ENCODE results near the gene HDDC3. TPM values are rescaled to one million over a fixed set of nuclear protein-coding genes. Genes with fewer than 3 reads are reported as not detected.

Gene HDDC3
- polyA plus RNA-seq, 1 of the 3 experiments (the other 2 are of a cell fraction) = 25.8 TPM

GRCh38 chr15:90889736-90890456 lies 42.5 kb downstream of the HDDC3 start:
- DNase-seq = no peak
- Histone ChIP-seq H4K20me1 (ENCODE audit: insufficient read depth) (no peaks in the 10 kb centered on the region), H3F3A (replicated peaks; ENCODE audit: insufficient read depth) (peaks cover 3% of the 10 kb centered on the region), H3K9ac (no peak overlapping the region), H3K79me2 (ENCODE audit: insufficient read depth) (no peaks in the 10 kb centered on the region), H3K27ac (ENCODE audit: low read depth in 2 of 2, low read length in 1 of 2) (no peak overlapping the region), H3K9me2 (no peaks in the 10 kb centered on the region), H2AFZ (ENCODE audit: low read depth) (no peak overlapping the region), H3K9me3 (no peaks in the 10 kb centered on the region), H3K4me1 (ENCODE audit: control insufficient read depth in 1 of 2, insufficient read depth in 2 of 2, low read depth in 1 of 2, low read length in 1 of 2) (no peaks in the 10 kb centered on the region), H3K27me3 (ENCODE audit: insufficient read depth) (no peaks in the 10 kb centered on the region), H3K4me3 (ENCODE audit: low read depth in 2 of 2, low read length in 1 of 2) (no peak overlapping the region), H3K4me2 (no peak overlapping the region), H3K36me3 (replicated peaks in 1 of 2; ENCODE audit: control insufficient read depth in 1 of 2, insufficient read depth in 2 of 2, low read length in 1 of 2) (no peaks in the 10 kb centered on the region)
- 91% methylated on average over 22 of the region's 31 CpGs for WGBS (ENCODE audit: low lambda C conversion rate)
- TF ChIP-seq FOXJ3 (CRISPR knock-in tag; IDR thresholded peaks at IDR 0.05) (no peak), MXI1 (IDR thresholded peaks at IDR 0.05; ENCODE audit: low read depth, low read length) (no peak), NRF1 (IDR thresholded peaks at IDR 0.05; ENCODE audit: low read depth, low read length) (no peak), RFX5 (IDR thresholded peaks at IDR 0.05; ENCODE audit: low read length) (no peak), FOXM1 (IDR thresholded peaks at IDR 0.05; ENCODE audit: low read depth) (no peak), GABPA (IDR thresholded peaks at IDR 0.05; ENCODE audit: low read depth) (no peak), EP300 (IDR thresholded peaks at IDR 0.05; ENCODE audit: borderline replicate concordance in 1 of 2, low read depth in 1 of 2, low read length in 1 of 2) (no peak), NFIC (IDR thresholded peaks at IDR 0.05; ENCODE audit: borderline replicate concordance) (no peak), RAD21 (IDR thresholded peaks at IDR 0.05; ENCODE audit: low read length) (no peak), REST (IDR thresholded peaks at IDR 0.05; ENCODE audit: low read depth, low read length) (no peak)
- ChIA-PET POLR2A (no interaction called here), CTCF (interaction anchor here (0.9 to 2.1 kb wide), 4 partner anchors 160 to 242 kb away, joined by 3 to 8 read pairs (median 5); no protein-coding TSS in a partner anchor)

- Histone ChIP-seq H3K27me3 (ENCODE audit: insufficient read depth) (no peaks in the 10 kb centered on the region), H3F3A (replicated peaks; ENCODE audit: insufficient read depth) (peaks cover 3% of the 10 kb centered on the region), H3K4me1 (ENCODE audit: control insufficient read depth in 1 of 2, insufficient read depth in 2 of 2, low read depth in 1 of 2, low read length in 1 of 2) (no peaks in the 10 kb centered on the region; a peak in 1 of 4 replicates), H3K9ac (no peak overlapping the region), H3K4me2 (no peak overlapping the region), H3K4me3 (ENCODE audit: low read depth in 2 of 2, low read length in 1 of 2) (no peak overlapping the region), H3K79me2 (ENCODE audit: insufficient read depth) (no peaks in the 10 kb centered on the region), H4K20me1 (ENCODE audit: insufficient read depth) (no peaks in the 10 kb centered on the region), H3K9me2 (no peaks in the 10 kb centered on the region), H2AFZ (ENCODE audit: low read depth) (no peak overlapping the region), H3K36me3 (replicated peaks in 1 of 2; ENCODE audit: control insufficient read depth in 1 of 2, insufficient read depth in 2 of 2, low read length in 1 of 2) (no peaks in the 10 kb centered on the region), H3K9me3 (no peaks in the 10 kb centered on the region), H3K27ac (ENCODE audit: low read depth in 2 of 2, low read length in 1 of 2) (no peak overlapping the region)
- CTCF ChIA-PET = interaction anchor here (0.9 to 2.1 kb wide), 5 partner anchors 9 to 569 kb away, joined by 3 to 8 read pairs (median 4); no protein-coding TSS in a partner anchor
- WGBS (ENCODE audit: low lambda C conversion rate) = 74% methylated on average over 9 of the region's 18 CpGs
- no peak for DNase-seq
- TF ChIP-seq FOXM1 (IDR thresholded peaks at IDR 0.05; ENCODE audit: low read depth) = no peak
- TF ChIP-seq FOSL2 (IDR thresholded peaks at IDR 0.05; ENCODE audit: borderline replicate concordance, low read depth) = no peak
- no peak for TF ChIP-seq NFIC (IDR thresholded peaks at IDR 0.05; ENCODE audit: borderline replicate concordance)
- no peak for TF ChIP-seq GATA2 (CRISPR knock-in tag; IDR thresholded peaks at IDR 0.05)
- no peak for TF ChIP-seq RXRA (IDR thresholded peaks at IDR 0.05; ENCODE audit: borderline replicate concordance, low read depth)
- TF ChIP-seq RCOR1 (IDR thresholded peaks at IDR 0.05; ENCODE audit: low read length) = no peak
- no peak for TF ChIP-seq TCF12 (IDR thresholded peaks at IDR 0.05)
- TF ChIP-seq TAF1 (IDR thresholded peaks at IDR 0.05; ENCODE audit: borderline replicate concordance, low read depth, low read length) = no peak
- TF ChIP-seq ELF1 (IDR thresholded peaks at IDR 0.05) = no peak
- no peak for TF ChIP-seq POLR2AphosphoS5 (IDR thresholded peaks at IDR 0.05; ENCODE audit: low read depth, low read length)
- no peak for TF ChIP-seq FOXJ3 (CRISPR knock-in tag; IDR thresholded peaks at IDR 0.05)
- TF ChIP-seq SMC3 (IDR thresholded peaks at IDR 0.05; ENCODE audit: low read depth, low read length) = no peak
- TF ChIP-seq JUND (IDR thresholded peaks at IDR 0.05) = no peak
- no peak for TF ChIP-seq CHD2 (IDR thresholded peaks at IDR 0.05; ENCODE audit: low read length, partially characterized antibody)
- no peak for TF ChIP-seq MEF2A (IDR thresholded peaks at IDR 0.05; ENCODE audit: borderline replicate concordance, low read depth)
- TF ChIP-seq NRF1 (IDR thresholded peaks at IDR 0.05; ENCODE audit: low read depth, low read length) = no peak
- TF ChIP-seq RAD21 (IDR thresholded peaks at IDR 0.05; ENCODE audit: low read length) = no peak
- TF ChIP-seq, protein P1, sequence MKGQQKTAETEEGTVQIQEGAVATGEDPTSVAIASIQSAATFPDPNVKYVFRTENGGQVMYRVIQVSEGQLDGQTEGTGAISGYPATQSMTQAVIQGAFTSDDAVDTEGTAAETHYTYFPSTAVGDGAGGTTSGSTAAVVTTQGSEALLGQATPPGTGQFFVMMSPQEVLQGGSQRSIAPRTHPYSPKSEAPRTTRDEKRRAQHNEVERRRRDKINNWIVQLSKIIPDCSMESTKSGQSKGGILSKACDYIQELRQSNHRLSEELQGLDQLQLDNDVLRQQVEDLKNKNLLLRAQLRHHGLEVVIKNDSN (IDR thresholded peaks at IDR 0.05; ENCODE audit: borderline replicate concordance, low read depth) = no peak
- TF ChIP-seq, protein P2, sequence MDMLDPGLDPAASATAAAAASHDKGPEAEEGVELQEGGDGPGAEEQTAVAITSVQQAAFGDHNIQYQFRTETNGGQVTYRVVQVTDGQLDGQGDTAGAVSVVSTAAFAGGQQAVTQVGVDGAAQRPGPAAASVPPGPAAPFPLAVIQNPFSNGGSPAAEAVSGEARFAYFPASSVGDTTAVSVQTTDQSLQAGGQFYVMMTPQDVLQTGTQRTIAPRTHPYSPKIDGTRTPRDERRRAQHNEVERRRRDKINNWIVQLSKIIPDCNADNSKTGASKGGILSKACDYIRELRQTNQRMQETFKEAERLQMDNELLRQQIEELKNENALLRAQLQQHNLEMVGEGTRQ (IDR thresholded peaks at IDR 0.05; ENCODE audit: borderline replicate concordance, low read depth, low read length) = no peak
- POLR2A ChIA-PET = no interaction called here
Measured at GRCh38 chr15:90889313-90889730, 43.0 kb downstream of the HDDC3 start.

Data from SK-N-SH (cell line).